ENCODE results near the gene GOSR2. TPM values are rescaled to one million over a fixed set of nuclear protein-coding genes. Genes with fewer than 3 reads are reported as not detected.

GOSR2 gene
- polyA plus RNA-seq, 1 donor from 2014 or later, result 41.4 TPM

GRCh38 chr17:46884552-46884951, 38.4 kb upstream of the GOSR2 start:
- Histone ChIP-seq H2AFZ (ENCODE audit: low read depth, low read length) (no peak overlapping the region), H3K9me2 (ENCODE audit: insufficient read depth, low read length) (no peaks in the 10 kb centered on the region), H3K9ac (ENCODE audit: low read length) (no peak overlapping the region), H3K4me2 (ENCODE audit: low read length) (no peak overlapping the region), H3K9me3 (ENCODE audit: low read length) (no peaks in the 10 kb centered on the region), H3K27me3 (ENCODE audit: insufficient read depth, low read depth, low read length) (no peaks in the 10 kb centered on the region), H3K27ac (ENCODE audit: low read length) (peak overlapping the region; percentile 45), H3F3A (ENCODE audit: insufficient read depth, low read length, poor library complexity, severe bottlenecking) (no peaks in the 10 kb centered on the region), H3K79me2 (replicated peaks; ENCODE audit: insufficient read depth, low read length) (no peaks in the 10 kb centered on the region), H3K4me3 (ENCODE audit: low read length) (peak overlapping the region; percentile 33), H4K20me1 (ENCODE audit: insufficient read depth) (no peaks in the 10 kb centered on the region), H3K36me3 (ENCODE audit: insufficient read depth, low read length) (no peaks in the 10 kb centered on the region)
- TF ChIP-seq EP300 (conservative IDR thresholded peaks at IDR 0.05; ENCODE audit: poor library complexity, severe bottlenecking) (no peak), MXI1 (conservative IDR thresholded peaks at IDR 0.05; ENCODE audit: poor library complexity, severe bottlenecking) (no peak), EZH2 (IDR thresholded peaks at IDR 0.05; ENCODE audit: borderline replicate concordance, insufficient read depth, low read length, poor library complexity, severe bottlenecking) (no peak), REST (IDR thresholded peaks at IDR 0.05; ENCODE audit: borderline replicate concordance) (no peak), SMC3 (conservative IDR thresholded peaks at IDR 0.05; ENCODE audit: poor library complexity) (no peak), CTCF (IDR thresholded peaks at IDR 0.05; ENCODE audit: poor library complexity, severe bottlenecking) (no peak), RAD21 (conservative IDR thresholded peaks at IDR 0.05) (no peak), POLR2AphosphoS5 (IDR thresholded peaks at IDR 0.05) (no peak), TAF1 (IDR thresholded peaks at IDR 0.05; ENCODE audit: low read depth) (no peak)

GRCh38 chr17:46885415-46886309, 37.3 kb upstream of the GOSR2 start:
- Histone ChIP-seq H3K27ac (ENCODE audit: low read length) (no peak overlapping the region), H2AFZ (ENCODE audit: low read depth, low read length) (no peak overlapping the region), H3K9me2 (ENCODE audit: insufficient read depth, low read length) (no peaks in the 10 kb centered on the region), H3K36me3 (ENCODE audit: insufficient read depth, low read length) (no peaks in the 10 kb centered on the region), H3F3A (ENCODE audit: insufficient read depth, low read length, poor library complexity, severe bottlenecking) (no peaks in the 10 kb centered on the region), H3K27me3 (ENCODE audit: insufficient read depth, low read depth, low read length) (no peaks in the 10 kb centered on the region), H3K79me2 (replicated peaks; ENCODE audit: insufficient read depth, low read length) (no peaks in the 10 kb centered on the region), H4K20me1 (ENCODE audit: insufficient read depth) (no peaks in the 10 kb centered on the region), H3K4me2 (ENCODE audit: low read length) (no peak overlapping the region), H3K9me3 (ENCODE audit: low read length) (no peaks in the 10 kb centered on the region), H3K9ac (ENCODE audit: low read length) (no peak overlapping the region), H3K4me3 (ENCODE audit: low read length) (no peak overlapping the region)
- no peak for TF ChIP-seq POLR2AphosphoS5 (IDR thresholded peaks at IDR 0.05)
- no peak for TF ChIP-seq TAF1 (IDR thresholded peaks at IDR 0.05; ENCODE audit: low read depth)
- no peak for TF ChIP-seq REST (IDR thresholded peaks at IDR 0.05; ENCODE audit: borderline replicate concordance)
- TF ChIP-seq MXI1 (conservative IDR thresholded peaks at IDR 0.05; ENCODE audit: poor library complexity, severe bottlenecking), result no peak
- TF ChIP-seq EZH2 (IDR thresholded peaks at IDR 0.05; ENCODE audit: borderline replicate concordance, insufficient read depth, low read length, poor library complexity, severe bottlenecking), result no peak
- no peak for TF ChIP-seq CTCF (IDR thresholded peaks at IDR 0.05; ENCODE audit: poor library complexity, severe bottlenecking)
- TF ChIP-seq EP300 (conservative IDR thresholded peaks at IDR 0.05; ENCODE audit: poor library complexity, severe bottlenecking), result no peak
- TF ChIP-seq SMC3 (conservative IDR thresholded peaks at IDR 0.05; ENCODE audit: poor library complexity), result no peak
- no peak for TF ChIP-seq RAD21 (conservative IDR thresholded peaks at IDR 0.05)

All from neural cell (in vitro differentiated cells).